Stimulated activated CD8-positive, alpha-beta memory T cell treated with anti-CD3 and anti-CD28 coated beads, Interleukin-4, amount 100 ng/mL, for 48 hours (primary cell): ENCODE data around the gene BPIFB2.
"Not testable (repeated sequence)": the region's sequence is repeated elsewhere in the genome, so short reads cannot be mapped to it uniquely, and the experiment has no call there.

Source experiments
- DNase-seq: peaks from one replicate; pipeline ENCODE4 v3.0.0-alpha.2; 2020

The BPIFB2 gene, protein sequence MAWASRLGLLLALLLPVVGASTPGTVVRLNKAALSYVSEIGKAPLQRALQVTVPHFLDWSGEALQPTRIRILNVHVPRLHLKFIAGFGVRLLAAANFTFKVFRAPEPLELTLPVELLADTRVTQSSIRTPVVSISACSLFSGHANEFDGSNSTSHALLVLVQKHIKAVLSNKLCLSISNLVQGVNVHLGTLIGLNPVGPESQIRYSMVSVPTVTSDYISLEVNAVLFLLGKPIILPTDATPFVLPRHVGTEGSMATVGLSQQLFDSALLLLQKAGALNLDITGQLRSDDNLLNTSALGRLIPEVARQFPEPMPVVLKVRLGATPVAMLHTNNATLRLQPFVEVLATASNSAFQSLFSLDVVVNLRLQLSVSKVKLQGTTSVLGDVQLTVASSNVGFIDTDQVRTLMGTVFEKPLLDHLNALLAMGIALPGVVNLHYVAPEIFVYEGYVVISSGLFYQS

DNA sequence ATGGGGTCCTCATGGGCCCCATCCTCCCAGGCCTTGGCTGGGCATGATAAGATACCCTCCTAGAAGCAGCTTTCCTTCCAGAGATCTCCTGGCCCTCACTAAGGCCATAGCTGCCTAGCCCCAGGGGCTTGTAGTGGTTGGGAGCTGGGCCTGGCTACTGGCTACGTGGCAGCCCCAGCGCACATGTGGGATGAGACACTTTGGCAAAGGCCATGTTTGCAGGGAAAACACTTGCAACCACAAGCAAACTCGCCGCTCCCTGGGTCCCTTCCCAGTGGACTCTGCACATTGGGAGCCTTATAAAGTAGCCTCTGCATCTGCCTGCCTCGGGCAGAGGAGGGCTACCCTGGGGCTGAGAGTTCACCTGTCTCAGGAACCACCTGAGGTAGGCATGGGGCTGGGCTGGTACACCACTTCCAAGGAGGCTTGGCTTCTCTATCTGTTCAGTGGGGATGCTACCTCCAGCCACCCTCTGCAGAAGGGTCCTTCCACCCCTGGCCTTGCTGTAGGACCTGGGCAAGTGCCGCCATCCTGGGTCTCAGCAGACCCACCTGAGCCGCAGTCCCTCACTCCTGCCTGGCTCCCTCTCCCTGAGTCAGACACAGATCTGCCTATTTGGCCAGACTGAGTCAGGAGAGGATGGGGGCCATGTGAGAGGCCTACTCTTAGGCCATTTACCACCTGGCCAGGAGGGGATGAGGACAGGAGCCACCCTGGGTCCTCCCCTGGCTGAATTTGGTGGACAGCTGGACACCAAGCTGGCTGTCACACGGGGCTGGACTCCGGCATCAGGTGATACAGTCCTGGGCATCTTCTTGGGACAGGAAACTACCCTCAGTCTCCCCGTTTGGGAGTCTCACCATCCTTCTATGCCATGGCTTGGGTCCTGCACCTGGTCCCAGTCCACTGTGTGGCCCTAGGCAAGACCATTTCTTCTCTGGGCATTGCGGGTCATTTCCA, at the start of gene BPIFB2:
BPIFB2 (plus strand) TSS at position 329 of the 960 bp plus-strand sequence. CDS start 871 bp downstream, outside the sequence.
- no peak for DNase-seq

DNA sequence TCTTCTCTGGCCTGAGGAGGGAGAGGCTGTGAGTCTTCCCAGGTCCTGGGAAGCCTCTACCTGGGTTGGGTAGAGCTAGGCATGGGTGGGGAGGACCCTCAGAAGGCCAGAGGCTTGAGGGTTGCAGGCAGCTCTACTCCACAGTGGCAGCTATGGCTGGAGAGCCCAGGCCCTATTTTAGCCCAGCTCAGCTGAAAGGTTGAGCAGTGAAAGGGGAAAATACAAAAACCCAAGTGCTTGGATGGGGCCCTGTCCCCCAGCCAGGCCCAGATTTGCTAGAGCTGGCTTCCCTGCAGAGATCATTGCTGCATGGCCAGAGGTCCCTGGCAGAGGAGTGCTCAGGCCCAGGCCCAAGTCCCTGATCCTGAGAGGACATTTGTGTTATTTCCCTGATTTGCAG, 48.9 kb upstream of the BPIFB2 start:
- no peak for DNase-seq

DNA sequence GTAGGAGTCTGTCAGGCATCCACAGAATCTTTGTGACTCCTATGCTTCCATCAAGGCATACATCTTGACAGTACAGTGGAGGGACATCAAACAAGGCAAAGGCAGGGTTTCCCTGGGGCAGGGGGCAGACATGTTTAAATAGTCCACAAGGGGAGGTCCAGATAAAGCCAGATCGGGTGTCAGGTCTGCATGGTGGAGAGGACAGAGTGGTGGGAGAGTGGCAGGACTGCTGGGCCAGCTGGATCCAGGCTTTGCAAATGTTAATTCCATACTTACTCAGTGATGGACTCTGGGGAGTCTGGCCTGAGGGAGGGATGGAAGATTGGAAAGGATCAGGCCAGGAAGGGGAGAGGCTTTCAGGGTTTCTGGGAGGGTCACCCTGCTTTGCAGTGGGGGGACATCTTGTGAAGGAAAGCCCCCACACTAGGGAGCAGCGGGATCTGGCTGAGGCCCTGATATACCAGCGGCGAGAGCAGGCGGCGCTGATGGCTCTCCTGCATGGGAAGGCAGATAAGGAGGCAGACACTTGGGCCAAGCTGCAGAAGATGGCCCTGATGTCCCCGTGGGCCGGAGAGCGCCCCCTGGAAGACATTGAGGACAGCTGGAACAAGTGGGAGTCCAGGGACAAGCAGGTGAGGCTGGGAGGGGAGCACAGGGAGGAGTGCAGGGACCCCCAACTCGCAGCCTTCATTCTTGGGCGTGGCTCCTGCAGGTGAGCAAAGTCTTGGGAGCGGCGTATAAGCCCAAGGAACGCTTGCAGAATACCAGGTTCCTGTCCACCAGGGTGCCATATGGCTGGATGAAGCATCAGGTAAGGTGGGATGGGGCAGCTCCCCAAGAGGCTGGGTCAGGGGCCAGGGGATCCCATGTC, 47.9 kb upstream of the BPIFB2 start:
- no peak for DNase-seq

DNA sequence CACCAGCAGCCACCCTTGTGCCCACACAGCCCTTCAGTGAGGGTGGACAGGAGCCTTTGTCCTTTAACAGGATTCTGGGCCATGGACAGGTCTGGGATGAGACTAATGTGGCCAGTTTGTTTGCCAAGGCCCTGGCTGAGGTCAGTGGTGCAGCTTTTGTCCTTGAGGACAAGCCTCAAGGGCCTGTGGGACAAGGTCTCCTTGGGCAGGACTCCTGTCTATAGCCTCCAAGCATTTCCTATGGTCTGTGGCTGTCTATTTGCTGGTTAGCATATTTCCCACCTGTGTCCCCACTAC, 47.3 kb upstream of the BPIFB2 start:
- DNase-seq = no peak

DNA sequence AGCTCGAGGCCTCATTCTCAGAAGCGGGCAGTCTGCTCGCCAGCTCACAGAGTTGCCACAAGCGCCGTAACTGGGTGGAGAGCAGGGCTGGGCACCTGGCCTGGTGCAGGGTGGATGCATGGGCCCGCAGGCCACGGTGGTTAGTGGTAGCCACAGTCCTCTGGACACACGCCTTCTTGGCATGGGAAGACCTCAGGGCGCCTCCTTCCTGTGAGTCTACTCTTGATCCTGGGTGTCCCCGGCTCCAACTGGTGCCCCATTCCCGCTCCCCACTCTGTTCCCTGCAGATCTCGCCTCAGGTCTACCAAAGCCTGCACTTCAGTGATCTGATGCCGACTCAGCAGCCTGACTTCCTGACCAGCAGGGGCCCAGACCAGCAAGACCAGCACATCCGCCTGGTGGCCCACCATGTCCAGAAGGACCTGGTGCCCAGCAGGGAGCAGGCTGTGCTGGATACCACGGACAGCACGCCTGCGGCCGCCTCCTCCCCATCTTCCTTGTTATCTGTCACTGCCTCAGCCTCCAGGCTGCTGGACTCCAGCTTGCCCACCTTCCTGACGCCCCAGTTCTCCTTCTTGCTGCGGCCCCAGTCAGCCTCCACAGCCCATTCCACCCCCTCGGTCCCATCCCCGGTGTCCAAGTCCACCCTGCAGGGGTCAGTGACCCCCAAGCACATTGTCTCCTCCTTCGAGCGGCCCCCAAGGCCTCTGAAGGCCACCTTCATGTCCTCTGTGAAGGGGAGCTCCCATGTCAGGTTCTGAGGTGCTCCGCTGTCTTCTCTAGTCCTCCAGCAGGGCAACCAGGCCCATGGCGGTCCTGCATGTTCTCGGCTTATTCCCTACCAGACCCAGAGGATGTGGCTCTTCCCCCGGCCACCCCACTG, 46.4 kb upstream of the BPIFB2 start:
- no peak for DNase-seq

DNA sequence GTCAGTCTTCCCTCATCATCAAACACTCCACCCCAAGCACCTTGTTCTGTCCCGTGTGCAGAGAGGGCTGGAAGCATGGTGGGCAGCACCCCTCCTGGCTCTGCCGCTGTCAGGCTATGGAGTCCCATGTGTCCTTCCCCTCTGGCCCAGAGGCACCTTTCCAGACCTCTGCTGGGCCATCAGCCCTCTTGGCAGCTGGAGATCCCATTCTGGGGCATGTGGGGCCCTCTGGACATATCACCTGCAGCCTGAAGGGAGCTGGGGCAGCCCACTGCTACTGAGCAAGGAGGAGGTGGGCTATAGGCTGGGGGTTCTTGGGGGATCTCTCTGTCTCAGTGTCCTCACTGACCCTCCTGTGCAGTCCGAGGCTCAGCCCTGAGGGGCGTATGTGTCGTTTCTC, 45.5 kb upstream of the BPIFB2 start:
- no peak for DNase-seq

DNA sequence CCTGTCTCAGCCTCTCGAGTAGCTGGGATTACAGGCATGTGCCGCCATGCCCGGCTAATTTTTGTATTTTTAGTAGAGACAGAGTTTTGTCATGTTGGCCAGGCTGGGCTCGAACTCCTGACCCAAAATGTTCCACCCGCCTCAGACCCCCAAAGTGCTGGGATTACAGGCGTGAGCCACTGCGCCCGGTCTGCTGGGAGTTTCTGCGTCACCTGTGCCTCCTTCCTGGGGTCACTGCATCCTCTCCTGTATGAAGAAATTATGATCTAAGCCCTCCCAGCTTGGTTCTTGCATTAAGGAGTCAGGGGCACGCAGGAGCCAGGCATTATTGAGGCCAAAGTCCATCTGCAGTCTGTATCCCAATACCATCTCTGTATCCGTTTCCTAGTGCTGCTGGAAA, 44.9 kb upstream of the BPIFB2 start:
- not testable (repeated sequence) for DNase-seq

DNA sequence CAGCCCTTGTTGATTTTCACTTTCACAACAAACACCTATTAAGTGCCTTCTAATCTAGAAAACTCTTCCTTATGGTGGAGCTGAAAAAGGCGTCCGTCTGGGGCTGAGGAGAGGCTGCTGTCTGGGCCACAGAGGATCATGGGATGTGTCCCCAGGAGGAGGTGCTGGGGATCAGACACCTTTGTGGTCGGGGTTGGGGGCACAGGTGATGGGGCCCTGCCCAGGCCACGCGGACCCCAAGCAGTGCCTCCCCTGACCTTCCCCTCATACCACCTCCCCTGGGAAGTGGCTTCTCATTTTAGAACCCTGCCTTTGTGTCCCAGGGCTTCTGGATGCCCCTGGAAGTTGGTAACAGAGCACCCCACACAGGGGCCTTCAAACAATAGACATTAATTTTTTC, 44.3 kb upstream of the BPIFB2 start:
- no peak for DNase-seq

DNA sequence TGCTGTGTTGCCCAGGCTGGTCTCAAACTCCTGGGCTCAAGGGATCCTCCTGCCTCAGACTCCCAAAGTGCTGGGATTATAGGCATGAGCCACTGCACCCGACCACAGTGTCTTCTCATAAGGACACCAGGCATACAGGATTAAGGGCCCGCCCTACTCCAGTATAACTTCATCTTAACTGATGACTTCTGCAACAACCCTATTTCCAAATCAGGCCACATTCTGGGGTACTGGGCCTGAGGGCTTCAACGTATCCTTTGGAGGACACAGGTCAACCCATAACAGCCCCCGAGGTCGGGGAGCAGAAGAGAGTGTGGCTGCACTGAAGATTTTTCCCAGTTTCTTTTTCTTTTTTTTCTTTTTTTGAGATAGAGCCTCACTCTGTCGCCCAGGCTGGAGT, 42.9 kb upstream of the BPIFB2 start:
- peak; percentile 20 for DNase-seq

DNA sequence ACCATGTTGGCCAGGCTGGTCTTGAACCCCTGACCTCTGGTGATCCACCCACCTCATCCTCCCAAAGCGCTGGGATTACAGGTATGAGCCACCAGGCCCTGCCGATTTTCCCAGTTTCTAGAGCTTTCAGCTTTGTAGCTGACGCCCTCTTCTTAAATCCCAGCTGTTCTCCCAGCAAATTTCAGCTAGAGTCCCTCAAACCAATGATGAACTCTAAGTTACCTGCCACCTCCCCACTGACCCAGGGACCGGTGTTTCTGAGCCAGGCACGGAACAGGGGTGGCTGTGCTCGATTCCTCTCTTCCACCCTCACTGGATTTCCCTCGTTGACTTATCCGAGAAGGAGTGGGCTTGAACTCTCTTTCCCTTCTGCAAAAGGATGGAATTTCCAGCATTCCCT, 42.4 kb upstream of the BPIFB2 start:
- DNase-seq = no peak

DNA sequence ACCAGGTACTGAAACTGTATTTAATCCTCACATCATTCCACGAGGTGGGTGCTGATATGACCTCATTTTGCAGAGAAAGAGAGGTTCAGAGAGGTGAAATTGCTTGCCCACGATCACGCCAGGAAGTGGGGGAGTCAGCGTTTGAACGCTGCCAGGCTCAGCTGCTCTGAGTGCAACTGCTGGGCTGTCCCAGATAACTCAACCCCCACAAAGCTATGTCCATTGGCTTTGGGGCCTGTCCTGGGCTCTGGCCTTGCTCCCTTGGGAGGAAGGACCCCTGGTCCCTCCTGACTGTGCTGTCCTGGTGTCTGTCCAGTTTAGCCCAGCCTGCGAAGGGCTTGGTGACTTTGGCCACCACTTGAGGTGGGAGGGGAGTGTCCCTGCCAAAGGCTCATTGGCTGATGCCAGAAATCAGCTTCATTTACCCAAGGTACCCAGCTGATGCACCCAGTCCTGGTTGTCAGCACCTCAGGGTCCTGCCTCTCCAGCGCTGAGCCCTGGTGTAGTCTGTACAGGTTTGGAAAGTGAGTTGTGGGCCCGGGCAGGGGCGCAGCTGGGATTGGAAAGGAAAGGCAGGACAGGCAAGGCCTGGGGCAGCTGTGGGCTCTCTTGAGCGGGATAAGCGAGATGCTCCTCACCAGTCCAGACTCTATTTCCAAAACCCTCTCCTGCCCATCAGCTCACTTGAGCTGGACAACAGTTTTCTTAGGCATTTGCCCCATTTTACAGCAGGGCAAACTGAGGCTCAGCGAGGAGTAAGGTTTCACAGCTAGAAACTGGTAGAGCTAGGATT, 41.7 kb upstream of the BPIFB2 start:
- peak; percentile 35 for DNase-seq

DNA sequence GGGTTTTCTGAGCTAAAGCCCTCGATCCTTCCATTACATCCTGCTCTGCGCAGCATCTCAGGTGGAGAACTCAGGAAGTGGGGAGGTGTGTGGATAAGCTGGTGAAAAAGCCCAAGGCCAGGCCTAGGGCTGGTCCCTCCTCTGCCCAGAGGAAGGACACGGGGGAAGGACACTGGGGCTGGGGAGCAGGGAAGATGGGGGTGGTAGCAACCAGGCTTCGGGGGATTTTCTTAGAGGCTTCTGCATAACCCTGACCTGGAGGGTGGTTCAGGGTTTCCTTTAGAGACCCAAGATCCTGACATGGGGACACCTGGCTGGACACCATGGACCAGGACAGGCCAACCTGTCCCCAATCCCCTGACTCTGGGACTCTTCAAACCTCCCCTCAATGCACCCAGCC, 41.1 kb upstream of the BPIFB2 start:
- DNase-seq = no peak

DNA sequence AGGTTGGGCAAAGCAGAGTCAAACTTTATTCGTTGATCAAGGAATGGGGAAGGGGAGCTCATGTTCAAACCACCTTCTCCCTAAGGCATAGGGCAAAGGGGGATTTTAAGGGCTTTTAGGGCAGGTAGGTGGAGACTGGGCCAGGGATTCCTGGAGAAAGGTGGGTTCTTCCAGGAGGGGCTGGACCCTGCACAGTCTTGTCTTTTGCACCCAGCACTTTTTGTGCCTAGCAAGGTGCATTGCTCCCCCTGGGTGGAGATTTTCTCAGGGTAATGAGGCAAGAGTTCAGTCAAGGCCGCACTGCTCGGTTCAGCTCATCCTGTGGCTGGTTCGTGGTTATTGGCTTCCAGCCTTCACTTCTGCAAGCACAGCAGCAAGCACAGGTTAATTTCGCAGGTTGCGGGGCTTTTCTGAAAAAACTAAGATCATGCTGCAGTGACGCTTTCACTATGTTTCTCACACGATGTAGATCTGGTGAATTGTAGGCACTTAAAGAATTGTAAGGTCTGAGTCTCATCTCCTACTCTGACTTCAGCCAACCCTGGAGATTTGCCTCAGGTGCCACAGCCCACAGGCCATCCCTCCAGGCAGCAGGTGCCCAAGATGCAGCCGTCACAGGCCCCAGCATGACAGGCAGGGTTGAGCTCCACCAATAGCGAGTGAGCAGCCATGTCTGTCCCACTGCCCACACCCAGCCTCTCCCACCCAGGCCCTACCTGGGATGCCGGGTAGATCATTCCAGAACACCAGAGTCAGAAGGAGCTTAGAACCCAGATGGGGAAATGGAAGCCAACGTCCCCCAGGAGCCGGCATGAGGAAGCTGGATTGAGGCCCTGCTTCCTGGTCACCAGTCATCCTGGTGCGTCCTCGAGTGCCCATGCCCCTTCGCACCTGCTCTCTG, 40.4 kb upstream of the BPIFB2 start:
- peak; percentile 71 for DNase-seq

DNA sequence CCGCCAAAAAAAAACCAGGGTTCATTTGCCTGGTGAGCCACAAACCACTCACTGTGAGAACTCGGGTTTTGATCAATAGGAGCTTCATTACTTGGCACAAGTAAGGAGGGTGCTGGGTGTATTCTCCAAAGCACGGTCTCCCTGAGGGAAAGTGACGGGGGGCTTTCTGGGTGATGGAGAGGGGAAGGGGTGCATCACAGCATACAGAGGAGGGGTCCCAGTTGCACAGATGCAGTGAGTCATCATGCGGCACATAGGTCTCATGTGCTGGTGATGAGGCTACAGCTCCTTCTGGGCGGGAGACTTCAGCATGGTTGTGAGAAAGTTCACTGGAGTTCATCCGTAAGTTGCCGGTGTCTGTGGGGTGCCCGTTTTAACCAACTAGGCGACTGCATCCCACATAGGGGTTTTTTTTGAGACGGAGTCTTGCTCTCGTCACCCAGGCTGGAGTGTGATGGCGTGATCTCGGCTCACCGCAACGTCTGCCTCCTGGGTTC, 39.5 kb upstream of the BPIFB2 start:
- DNase-seq = peak; percentile 62

DNA sequence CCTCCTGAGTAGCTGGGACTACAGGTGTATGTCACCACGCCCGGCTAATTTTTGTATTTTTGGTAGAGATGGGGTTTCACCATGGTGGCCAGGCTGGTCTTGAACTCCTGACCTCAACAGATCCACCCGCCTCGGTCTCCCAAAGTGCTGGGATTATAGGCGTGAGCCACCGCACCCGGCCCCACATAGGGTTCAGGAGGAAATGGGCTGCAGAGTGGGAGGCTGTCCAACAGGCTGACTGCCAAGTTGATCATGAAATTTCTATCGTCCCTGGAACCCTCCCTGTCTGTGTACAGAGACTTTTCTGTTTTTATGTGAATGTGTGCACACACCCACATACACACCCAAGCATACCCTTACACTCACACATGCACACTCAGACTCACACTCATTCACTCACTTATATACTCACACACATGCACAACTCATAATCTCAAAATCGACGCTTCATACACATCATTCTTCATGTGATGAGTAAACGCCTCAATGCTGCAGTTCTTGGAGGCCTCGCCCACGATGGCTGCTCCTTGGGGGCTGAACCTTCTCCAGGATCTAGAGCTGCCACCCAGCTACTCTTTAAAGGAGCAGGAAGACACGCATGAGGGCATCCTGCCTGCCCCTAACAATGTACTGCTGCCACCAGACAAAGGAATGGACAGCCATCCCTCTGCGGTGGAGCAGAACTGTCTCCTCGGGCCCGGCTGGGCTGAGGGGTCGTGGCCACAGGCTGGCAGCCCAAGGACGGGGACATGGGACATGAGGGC, 38.8 kb upstream of the BPIFB2 start:
- DNase-seq = peak; percentile 68

DNA sequence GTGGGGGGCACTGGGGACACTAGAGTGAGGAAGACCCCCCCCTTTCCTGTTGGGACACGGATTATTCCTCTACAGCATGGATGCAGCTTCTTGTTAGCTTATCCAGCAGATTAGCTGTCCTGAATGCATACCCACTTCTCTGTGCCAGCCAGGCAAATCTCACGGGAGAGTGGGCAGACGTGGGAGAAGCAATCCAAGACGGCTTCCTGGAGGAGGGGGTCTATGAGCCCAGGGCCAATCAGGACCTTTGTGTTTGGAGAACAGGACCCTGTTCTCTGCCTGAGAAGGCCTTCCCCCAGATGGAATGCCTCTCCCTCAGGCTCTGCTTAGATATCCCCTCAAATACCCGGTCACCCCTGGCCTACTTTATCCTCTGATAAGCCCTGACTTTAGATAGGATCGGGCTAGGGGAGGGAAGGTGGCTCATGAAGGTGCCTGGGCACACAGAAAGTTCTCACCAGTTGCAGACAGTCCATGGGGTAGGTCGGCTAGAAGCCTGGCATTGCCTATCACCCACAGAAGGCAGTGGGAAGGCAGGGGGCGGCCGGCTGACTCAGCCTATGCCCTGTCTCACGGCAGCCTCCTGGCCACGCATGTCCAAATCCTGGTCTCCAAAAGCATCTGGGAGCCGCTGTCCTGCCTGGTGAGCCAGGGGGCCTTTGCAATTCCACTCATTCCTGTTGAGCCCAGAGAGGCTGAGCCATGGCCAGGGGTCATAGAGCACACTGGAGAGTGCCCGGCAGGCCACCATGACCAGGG, 38.0 kb upstream of the BPIFB2 start:
- DNase-seq = peak; percentile 33

DNA sequence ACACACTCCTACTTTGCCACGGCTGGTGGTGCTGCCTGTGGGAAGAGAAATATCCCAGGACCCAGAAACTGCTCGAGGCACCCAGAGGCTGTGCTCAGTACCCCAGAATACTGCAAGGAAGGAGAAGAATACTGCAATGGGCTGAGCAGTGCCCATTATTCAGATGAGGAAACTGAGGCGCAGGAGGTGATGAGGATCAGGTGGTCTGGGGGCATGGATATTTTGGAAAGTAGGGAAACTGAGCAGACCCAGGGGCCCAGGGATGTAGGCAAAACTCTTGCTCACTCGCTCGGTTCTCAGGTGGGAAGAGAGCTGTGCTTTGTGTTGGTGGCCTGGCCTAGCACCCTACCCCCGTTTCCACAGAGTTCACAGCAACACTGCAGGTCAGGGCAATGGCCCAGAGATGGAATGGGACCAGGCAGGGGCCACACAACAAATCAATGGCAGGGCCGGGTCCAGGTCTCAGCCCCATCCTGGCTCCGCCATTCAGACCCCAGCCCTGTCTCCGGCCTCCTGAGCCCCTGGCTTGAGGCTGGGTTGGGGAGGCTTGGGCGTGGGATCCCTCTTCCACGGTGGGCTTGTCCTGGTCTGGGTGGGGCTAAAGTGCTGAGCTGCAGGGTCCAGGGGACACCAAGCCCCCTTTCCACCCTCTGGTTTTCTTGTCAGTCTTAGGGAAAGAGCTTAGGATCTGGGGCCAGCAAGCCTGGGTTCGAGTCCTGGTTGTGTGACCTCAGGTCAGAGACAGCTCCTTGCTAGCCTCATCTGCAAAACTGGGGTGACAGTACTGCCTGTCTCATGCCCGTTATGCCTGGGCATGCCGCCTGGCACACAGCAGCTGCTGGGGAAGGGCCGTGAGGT, 37.2 kb upstream of the BPIFB2 start:
- DNase-seq = peak; percentile 30
